ENCODE data around the gene FN1. TPM values are rescaled to one million over a fixed set of nuclear protein-coding genes. Genes with fewer than 3 reads are reported as not detected.

The FN1 gene
- total and polyA plus RNA-seq, 2 of the 8 experiments (the other 6 are each of a cell fraction or from before 2014, with no cell fraction given): 42.9 to 109 TPM

- TF ChIP-seq CTCF (IDR thresholded peaks at IDR 0.05; ENCODE audit: control extremely low read depth in 1 of 3, insufficient read depth in 1 of 3, low read depth in 1 of 3, low read length in 3 of 3) (no peak), HDAC6 (IDR thresholded peaks at IDR 0.05; ENCODE audit: low read depth, low read length) (no peak)
Measured at GRCh38 chr2:215425021-215425782, 10.7 kb downstream of the FN1 start (continued).
